ENCODE data around the gene IL13RA2.

- no peak for TF ChIP-seq RAD21 (conservative IDR thresholded peaks at IDR 0.05 in 1 of 2, IDR thresholded peaks at IDR 0.05 in 1 of 2)
- no peak for TF ChIP-seq CTCF (IDR thresholded peaks at IDR 0.05)
- TF ChIP-seq POLR2A (IDR thresholded peaks at IDR 0.05; ENCODE audit: low read length): no peak
- no peak for TF ChIP-seq JUNB (IDR thresholded peaks at IDR 0.05)
- no peak for TF ChIP-seq RFX5 (IDR thresholded peaks at IDR 0.05)
Measured at GRCh38 chrX:114973013-114973412, 44.4 kb downstream of the IL13RA2 start.
